Measurements from ENCODE around the gene TACR3. TPM values are rescaled to one million over a fixed set of nuclear protein-coding genes. Genes with fewer than 3 reads are reported as not detected.
"Not testable (repeated sequence)": the region's sequence is repeated elsewhere in the genome, so short reads cannot be mapped to it uniquely, and the experiment has no call there.

TACR3 gene
- polyA plus RNA-seq, 1 donor from 2014 or later: not detected

GRCh38 chr4:103692615-103693014, 27.2 kb downstream of the TACR3 start:
- Histone ChIP-seq H3K79me2 (replicated peaks; ENCODE audit: insufficient read depth, low read length) (no peaks in the 10 kb centered on the region), H3K9ac (ENCODE audit: low read length) (no peak overlapping the region), H3K4me2 (ENCODE audit: low read length) (no peak overlapping the region), H3K9me2 (ENCODE audit: insufficient read depth, low read length) (no peaks in the 10 kb centered on the region), H3K36me3 (ENCODE audit: insufficient read depth, low read length) (no peaks in the 10 kb centered on the region), H3K27me3 (ENCODE audit: insufficient read depth, low read depth, low read length) (no peaks in the 10 kb centered on the region), H3F3A (ENCODE audit: insufficient read depth, low read length, poor library complexity, severe bottlenecking) (no peaks in the 10 kb centered on the region), H4K20me1 (ENCODE audit: insufficient read depth) (no peaks in the 10 kb centered on the region), H3K4me3 (ENCODE audit: low read length) (no peak overlapping the region), H3K9me3 (ENCODE audit: low read length) (no peaks in the 10 kb centered on the region), H3K27ac (ENCODE audit: low read length) (no peak overlapping the region), H2AFZ (ENCODE audit: low read depth, low read length) (no peak overlapping the region)
- TF ChIP-seq SMC3 (conservative IDR thresholded peaks at IDR 0.05; ENCODE audit: poor library complexity) (no peak), EP300 (conservative IDR thresholded peaks at IDR 0.05; ENCODE audit: poor library complexity, severe bottlenecking) (no peak), REST (IDR thresholded peaks at IDR 0.05; ENCODE audit: borderline replicate concordance) (no peak), MXI1 (conservative IDR thresholded peaks at IDR 0.05; ENCODE audit: poor library complexity, severe bottlenecking) (no peak), EZH2 (IDR thresholded peaks at IDR 0.05; ENCODE audit: borderline replicate concordance, insufficient read depth, low read length, poor library complexity, severe bottlenecking) (no peak), POLR2AphosphoS5 (IDR thresholded peaks at IDR 0.05) (no peak), TAF1 (IDR thresholded peaks at IDR 0.05; ENCODE audit: low read depth) (no peak), CTCF (IDR thresholded peaks at IDR 0.05; ENCODE audit: poor library complexity, severe bottlenecking) (no peak), RAD21 (conservative IDR thresholded peaks at IDR 0.05) (no peak)

- H3K27ac ChIP-seq (ENCODE audit: low read length): no peak overlapping the region
- no peaks in the 10 kb centered on the region for H3K9me3 ChIP-seq (ENCODE audit: low read length)
- H3F3A ChIP-seq (ENCODE audit: insufficient read depth, low read length, poor library complexity, severe bottlenecking): no peaks in the 10 kb centered on the region
- H2AFZ ChIP-seq (ENCODE audit: low read depth, low read length): no peak overlapping the region
- H3K4me2 ChIP-seq (ENCODE audit: low read length): no peak overlapping the region
- no peaks in the 10 kb centered on the region for H3K27me3 ChIP-seq (ENCODE audit: insufficient read depth, low read depth, low read length)
- H3K4me3 ChIP-seq (ENCODE audit: low read length): no peak overlapping the region
- H3K9ac ChIP-seq (ENCODE audit: low read length): no peak overlapping the region
- no peaks in the 10 kb centered on the region for H3K9me2 ChIP-seq (ENCODE audit: insufficient read depth, low read length)
- H4K20me1 ChIP-seq (ENCODE audit: insufficient read depth): no peaks in the 10 kb centered on the region
- TF ChIP-seq EZH2 (IDR thresholded peaks at IDR 0.05; ENCODE audit: borderline replicate concordance, insufficient read depth, low read length, poor library complexity, severe bottlenecking) (no peak), TAF1 (IDR thresholded peaks at IDR 0.05; ENCODE audit: low read depth) (no peak), REST (IDR thresholded peaks at IDR 0.05; ENCODE audit: borderline replicate concordance) (no peak), SMC3 (conservative IDR thresholded peaks at IDR 0.05; ENCODE audit: poor library complexity) (no peak), RAD21 (conservative IDR thresholded peaks at IDR 0.05) (no peak), EP300 (conservative IDR thresholded peaks at IDR 0.05; ENCODE audit: poor library complexity, severe bottlenecking) (no peak), CTCF (IDR thresholded peaks at IDR 0.05; ENCODE audit: poor library complexity, severe bottlenecking) (no peak), MXI1 (conservative IDR thresholded peaks at IDR 0.05; ENCODE audit: poor library complexity, severe bottlenecking) (no peak), POLR2AphosphoS5 (IDR thresholded peaks at IDR 0.05) (no peak)
- no peaks in the 10 kb centered on the region for H3K79me2 ChIP-seq (replicated peaks; ENCODE audit: insufficient read depth, low read length)
- H3K36me3 ChIP-seq (ENCODE audit: insufficient read depth, low read length): no peaks in the 10 kb centered on the region
Observed at GRCh38 chr4:103673983-103674382, 45.8 kb downstream of the TACR3 start.

- not testable (repeated sequence) for H4K20me1 ChIP-seq (ENCODE audit: insufficient read depth); H3K4me3 ChIP-seq (ENCODE audit: low read length); H3K36me3 ChIP-seq (ENCODE audit: insufficient read depth, low read length); H3K9ac ChIP-seq (ENCODE audit: low read length); H3K4me2 ChIP-seq (ENCODE audit: low read length); H3K79me2 ChIP-seq (replicated peaks; ENCODE audit: insufficient read depth, low read length); H2AFZ ChIP-seq (ENCODE audit: low read depth, low read length); H3K9me2 ChIP-seq (ENCODE audit: insufficient read depth, low read length); H3F3A ChIP-seq (ENCODE audit: insufficient read depth, low read length, poor library complexity, severe bottlenecking); H3K27ac ChIP-seq (ENCODE audit: low read length); H3K9me3 ChIP-seq (ENCODE audit: low read length); H3K27me3 ChIP-seq (ENCODE audit: insufficient read depth, low read depth, low read length)
Observed at GRCh38 chr4:103666764-103667163, 53.0 kb downstream of the TACR3 start.

All from neural cell (in vitro differentiated cells).